Fibroblast of mammary gland (primary cell): ENCODE results near the gene RGS19.

ENCODE experiments used
- DNase-seq: peaks from one replicate; pipeline ENCODE4 v3.0.0-alpha.2; 2010; ENCODE audit warnings: low read depth
- H3K4me3 ChIP-seq: 2 replicates; pipeline ENCODE4 v1.5.1; 2011; ENCODE audit warnings: low read depth, mild to moderate bottlenecking, low read length, moderate library complexity; ENCODE audit not compliant: control insufficient read depth
- TF ChIP-seq, protein P1 (sequence below): conservative IDR thresholded peaks from 2 replicates; pipeline ENCODE4 v1.5.1; 2011; ENCODE audit warnings: low read depth, low read length, inconsistent platforms; ENCODE audit not compliant: control insufficient read depth, insufficient read depth

The RGS19 gene

GRCh38 chr20:64111841-64112641 is 32.7 kb upstream of the RGS19 start:
- TF ChIP-seq, protein P1, sequence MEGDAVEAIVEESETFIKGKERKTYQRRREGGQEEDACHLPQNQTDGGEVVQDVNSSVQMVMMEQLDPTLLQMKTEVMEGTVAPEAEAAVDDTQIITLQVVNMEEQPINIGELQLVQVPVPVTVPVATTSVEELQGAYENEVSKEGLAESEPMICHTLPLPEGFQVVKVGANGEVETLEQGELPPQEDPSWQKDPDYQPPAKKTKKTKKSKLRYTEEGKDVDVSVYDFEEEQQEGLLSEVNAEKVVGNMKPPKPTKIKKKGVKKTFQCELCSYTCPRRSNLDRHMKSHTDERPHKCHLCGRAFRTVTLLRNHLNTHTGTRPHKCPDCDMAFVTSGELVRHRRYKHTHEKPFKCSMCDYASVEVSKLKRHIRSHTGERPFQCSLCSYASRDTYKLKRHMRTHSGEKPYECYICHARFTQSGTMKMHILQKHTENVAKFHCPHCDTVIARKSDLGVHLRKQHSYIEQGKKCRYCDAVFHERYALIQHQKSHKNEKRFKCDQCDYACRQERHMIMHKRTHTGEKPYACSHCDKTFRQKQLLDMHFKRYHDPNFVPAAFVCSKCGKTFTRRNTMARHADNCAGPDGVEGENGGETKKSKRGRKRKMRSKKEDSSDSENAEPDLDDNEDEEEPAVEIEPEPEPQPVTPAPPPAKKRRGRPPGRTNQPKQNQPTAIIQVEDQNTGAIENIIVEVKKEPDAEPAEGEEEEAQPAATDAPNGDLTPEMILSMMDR: no peak
- DNase-seq: no peak
- no peak overlapping the region for H3K4me3 ChIP-seq

DNA sequence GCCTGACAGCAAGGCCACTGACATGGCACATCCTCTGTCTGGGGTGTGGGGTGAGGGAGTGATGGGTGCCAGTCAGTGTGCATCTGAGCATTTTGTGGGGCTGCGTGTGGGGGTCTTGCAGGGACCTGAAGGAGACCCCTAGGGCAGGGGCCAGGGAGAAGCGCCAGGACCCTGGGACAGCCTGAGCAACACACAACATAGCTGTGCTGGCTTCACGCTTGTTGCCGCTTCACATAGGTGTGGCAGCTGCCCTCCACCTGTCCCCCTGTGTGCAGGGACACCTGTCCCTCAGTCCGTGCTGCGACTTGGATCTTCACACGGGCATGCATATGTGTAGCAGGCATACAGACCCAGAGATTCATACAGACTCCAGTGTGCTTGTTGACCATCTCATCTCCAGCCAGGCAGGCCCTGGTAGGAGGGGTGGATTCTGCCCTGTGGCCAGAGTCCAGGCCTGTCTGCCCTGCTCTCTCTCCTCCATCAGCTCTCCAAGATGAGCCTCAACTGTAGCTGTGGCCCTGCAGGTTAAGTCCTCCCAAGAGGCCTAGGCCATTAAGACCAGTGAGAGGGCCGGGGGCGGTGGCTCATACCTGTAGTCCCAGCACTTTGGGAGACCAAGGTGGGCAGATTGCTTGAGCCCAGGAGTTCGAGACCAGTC is 31.2 kb upstream of the RGS19 start:
- DNase-seq: no peak
- H3K4me3 ChIP-seq: no peak overlapping the region
- TF ChIP-seq, protein P1: no peak

DNA sequence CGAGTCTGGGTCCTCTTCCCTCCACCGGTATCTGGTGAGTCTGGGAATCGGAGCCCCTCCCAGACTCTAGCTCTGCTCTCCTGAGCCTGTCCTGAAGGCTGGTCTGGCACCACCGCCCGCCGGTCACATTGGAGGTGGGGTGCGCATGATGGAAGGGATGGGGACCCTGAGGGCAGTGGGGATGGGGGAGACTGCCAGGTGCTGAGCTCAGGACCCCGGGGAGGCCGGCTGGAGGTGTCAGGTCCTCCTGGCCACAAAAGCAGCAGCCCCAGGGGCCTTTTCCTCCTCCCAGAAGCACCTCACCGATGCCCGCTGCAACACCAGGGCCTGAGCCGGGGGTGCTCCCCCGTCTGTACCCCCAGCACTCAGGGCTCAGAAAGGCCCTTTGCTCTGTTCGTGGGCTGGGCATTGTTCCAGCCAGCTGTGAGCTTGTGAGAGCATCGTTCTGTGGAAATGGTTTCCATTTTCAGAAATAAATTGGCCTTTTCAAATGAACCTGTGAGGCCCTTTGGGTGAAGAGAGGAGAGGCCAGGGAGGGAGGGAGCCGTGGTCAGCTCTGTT is 30.6 kb upstream of the RGS19 start:
- TF ChIP-seq, protein P1: no peak
- H3K4me3 ChIP-seq: no peak overlapping the region
- no peak for DNase-seq

GRCh38 chr20:64108731-64109681 is 29.7 kb upstream of the RGS19 start:
- no peak overlapping the region for H3K4me3 ChIP-seq
- DNase-seq: no peak
- TF ChIP-seq, protein P1: no peak

- H3K4me3 ChIP-seq: no peak overlapping the region
- no peak for DNase-seq
Observed at GRCh38 chr20:64107736-64108457, 28.6 kb upstream of the RGS19 start.

More at GRCh38 chr20:64107736-64108457, 28.6 kb upstream of the RGS19 start:
- TF ChIP-seq, protein P1: no peak
